Kidney (tissue), 14 donors: ENCODE results near the gene NTN4. TPM values are rescaled to one million over a fixed set of nuclear protein-coding genes. Genes with fewer than 3 reads are reported as not detected.

Experiments
- DNase-seq, 5 donors: peaks; one replicate each; pipeline ENCODE4 v3.0.0-alpha.2; 2013 to 2020
- FAIRE-seq: peaks from 2 replicates; lab custom pipeline; 2012; peaks lifted over from hg19 to GRCh38; lab: Jason Lieb, UNC
- H3K27ac ChIP-seq, 2 donors: one replicate each; pipeline ENCODE4 v1.7.0; 2013; ENCODE audit warnings: low read depth in 2 of 2, low read length in 2 of 2, inconsistent platforms in 1 of 2
- H3K27me3 ChIP-seq: one replicate; pipeline ENCODE4 v1.7.1; 2013; ENCODE audit warnings: low read length, inconsistent platforms; ENCODE audit not compliant: control insufficient read depth, insufficient read depth
- H3K36me3 ChIP-seq, 3 donors: one replicate each; pipeline versions ENCODE4 v1.7.0 to v1.7.1; 2013; ENCODE audit warnings: low read length in 3 of 3, control low read depth in 1 of 3, inconsistent platforms in 1 of 3; ENCODE audit not compliant: insufficient read depth in 3 of 3, control insufficient read depth in 2 of 3
- H3K4me1 ChIP-seq, 3 donors: one replicate each; pipeline versions ENCODE4 v1.7.0 to v1.7.1; 2013; ENCODE audit warnings: low read length in 3 of 3, inconsistent platforms in 1 of 3, low read depth in 1 of 3; ENCODE audit not compliant: control insufficient read depth in 2 of 3, insufficient read depth in 2 of 3
- H3K4me3 ChIP-seq, 3 donors: one replicate each; pipeline versions ENCODE4 v1.7.0 to v1.8.1; 2013; ENCODE audit warnings: low read length in 3 of 3, control low read depth in 1 of 3, inconsistent platforms in 1 of 3
- H3K9ac ChIP-seq, 3 donors: one replicate each; pipeline versions ENCODE4 v1.7.0 to v1.7.1; 2013; ENCODE audit warnings: low read length in 3 of 3, control low read depth in 1 of 3, inconsistent platforms in 1 of 3
- H3K9me3 ChIP-seq, 3 donors: one replicate each; pipeline versions ENCODE4 v1.7.0 to v1.7.1; 2013; ENCODE audit warnings: low read length in 3 of 3, control low read depth in 1 of 3, inconsistent platforms in 1 of 3; ENCODE audit not compliant: control insufficient read depth in 2 of 3, insufficient read depth in 1 of 3
- CTCF ChIP-seq: IDR thresholded peaks from 3 replicates; pipeline ENCODE4 v1.5.1; 2012; ENCODE audit warnings: mild to moderate bottlenecking, moderate library complexity, borderline replicate concordance; ENCODE audit not compliant: insufficient read depth; ENCODE audit errors: extremely low read depth
- intact Hi-C: fragments of 100-400 bp; cut with DNase I; formaldehyde crosslinking; loops from one replicate; pipeline ENCODE4 v1.11.1; 2022
- polyA plus RNA-seq: library from polyadenylated mRNA; stranded (reverse); fragments of 350-450 nt; fragmentation: Illumina TruSeq; extraction: RNeasy Lipid Tissue Mini Kit (QIAGEN cat#74804); gene quantifications from one replicate; pipeline ENCODE4 v1.2.3, GENCODE V29; 2014; ENCODE audit warnings: low read depth, low replicate concordance; ENCODE audit not compliant: insufficient read depth
- total RNA-seq: library from RNA; stranded (reverse); fragmentation: NEBNext Ultra II Directional; extraction: Animal tissue kit (Norgen Biotek cat#: 25700); gene quantifications from one replicate; pipeline ENCODE4 v1.2.1, GENCODE V29; 2021
- donor health status: control.
- donor health status: control.
- donor health status: control.
- donor health status: control.
- donor health status: control.
- donor health status: DM: yes; HTN: yes; CAD: no.
- donor health status: Normal renal cell carcinoma (clear cell type).

NTN4 gene
- total and polyA plus RNA-seq, 2 donors from 2014 or later = 71.0 to 83.2 TPM

DNA sequence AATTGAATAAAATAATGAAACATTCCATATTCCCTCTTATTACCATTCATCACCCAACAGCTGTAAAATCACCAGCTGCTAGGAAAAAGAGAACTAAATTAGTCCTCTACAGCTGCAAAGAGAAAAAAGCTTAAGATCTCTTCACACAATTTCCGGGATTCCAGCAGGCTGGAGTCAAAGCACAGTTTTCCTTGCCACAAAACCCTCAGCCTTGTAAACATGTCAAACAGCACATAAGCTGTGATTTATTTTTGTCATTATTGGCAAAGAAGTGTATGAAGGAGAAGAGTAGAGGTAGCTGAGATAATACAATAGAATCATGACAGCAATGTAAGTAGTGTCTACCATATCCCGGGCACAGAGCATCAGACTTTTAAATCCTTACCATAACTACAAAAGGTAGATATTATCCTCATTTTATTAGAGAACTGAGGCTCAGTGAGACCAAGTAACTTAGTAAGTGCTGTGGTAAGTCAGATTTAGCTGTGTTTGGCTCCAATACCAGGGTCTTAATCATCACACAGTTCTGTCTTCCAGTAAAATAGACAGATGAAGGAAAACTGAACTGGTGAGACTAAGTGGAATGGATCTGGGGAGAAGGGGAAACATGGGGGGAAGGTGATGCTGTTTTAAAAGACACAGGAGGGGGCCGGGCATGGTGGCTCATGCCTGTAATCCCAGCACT, 57.3 kb downstream of the NTN4 start:
- Histone ChIP-seq H3K27ac (peak overlapping the region in 1 of 2 donors; percentile 61), H3K9ac (peak overlapping the region in 1 of 3 donors; percentile 9), H3K4me3 (no peak overlapping the region), H3K9me3 (no peaks in the 10 kb centered on the region), H3K4me1 (peaks cover 0 to 3% (median 0%) of the 10 kb centered on the region in 3 donors), H3K36me3 (peaks cover 0 to 27% (median 0%) of the 10 kb centered on the region in 3 donors), H3K27me3 (no peaks in the 10 kb centered on the region)
- FAIRE-seq (no peak), DNase-seq (peak in 3 of 5 donors; percentile 23 to 80 (median 72))
- intact Hi-C loops = no loop called here
- TF ChIP-seq CTCF = no peak

GRCh38 chr12:95731519-95731958, 59.0 kb downstream of the NTN4 start:
- intact Hi-C loops = no loop called here
- no peaks in the 10 kb centered on the region for H3K27me3 ChIP-seq
- TF ChIP-seq CTCF = no peak
- H3K27ac ChIP-seq = no peak overlapping the region
- H3K4me3 ChIP-seq = no peak overlapping the region
- DNase-seq (no peak), FAIRE-seq (no peak)
- no peaks in the 10 kb centered on the region for H3K9me3 ChIP-seq
- H3K4me1 ChIP-seq = peaks cover 0 to 3% (median 0%) of the 10 kb centered on the region in 3 donors
- no peak overlapping the region for H3K9ac ChIP-seq
- peaks cover 0 to 19% (median 2%) of the 10 kb centered on the region in 3 donors for H3K36me3 ChIP-seq

- no peak overlapping the region for H3K4me3 ChIP-seq
- no peak for DNase-seq
- H3K4me1 ChIP-seq = peaks cover 0 to 3% (median 0%) of the 10 kb centered on the region in 3 donors
- intact Hi-C loops = no loop called here
- TF ChIP-seq CTCF = no peak
- FAIRE-seq = no peak
- no peaks in the 10 kb centered on the region for H3K27me3 ChIP-seq
- no peaks in the 10 kb centered on the region for H3K9me3 ChIP-seq
- peaks cover 0 to 14% (median 2%) of the 10 kb centered on the region in 3 donors for H3K36me3 ChIP-seq
- no peak overlapping the region for H3K9ac ChIP-seq
- H3K27ac ChIP-seq = no peak overlapping the region
These were observed 60.1 kb downstream of the NTN4 start for GRCh38 chr12:95730457-95730856.
